ENCODE data around the gene XXYLT1.

GRCh38 chr3:195086885-195087284 lies 184.1 kb downstream of the XXYLT1 start:
- TF ChIP-seq CTCF (optimal IDR thresholded peaks at IDR 0.05 in 1 of 3, IDR thresholded peaks at IDR 0.05 in 1 of 3, conservative IDR thresholded peaks at IDR 0.05 in 1 of 3; ENCODE audit: extremely low read depth in 1 of 3, insufficient read depth in 2 of 3, low read length in 3 of 3) (no peak), EZH2 (IDR thresholded peaks at IDR 0.05; ENCODE audit: low read length) (no peak)
